A549 (cell line): ENCODE results near the gene ACBD5. TPM values are rescaled to one million over a fixed set of nuclear protein-coding genes. Genes with fewer than 3 reads are reported as not detected.

Experiments used
- ATAC-seq, 2 experiments: fragments of 200-7000 bp in 1 of 2; fragments of >200 bp in 1 of 2; cut with Nextera tagmentation in 1 of 2; cut with Tn5 transposase in 1 of 2; 3 replicates each; pipeline versions ENCODE4 v1.8.0 to v1.9.1; 2018 to 2020; ENCODE audit warnings: mild to moderate bottlenecking in 1 of 2, moderate library complexity in 1 of 2
- CTCF ChIA-PET: fragments of 300-600 bp; sonication (Branson Sonifier 250); formaldehyde crosslinking; extraction: SDS; loops from one replicate; lab custom pipeline; 2021; ENCODE audit warnings: antibody characterized with exemption, inconsistent platforms; lab: Yijun Ruan, JAX
- POLR2A ChIA-PET: fragments of 350-600 bp; formaldehyde crosslinking; extraction: SDS; loops from one replicate; lab custom pipeline; 2021; ENCODE audit warnings: antibody characterized with exemption, inconsistent platforms; lab: Yijun Ruan, JAX
- DNase-seq, 2 experiments: peaks; one replicate each; pipeline versions ENCODE4 v3.0.0 to v3.0.0-alpha.2; 2011 to 2016; ENCODE audit warnings: low read depth in 1 of 2, low spot score in 1 of 2
- FAIRE-seq: peaks from 2 replicates; lab custom pipeline; 2011; peaks lifted over from hg19 to GRCh38; lab: Jason Lieb, UNC
- H3K27ac ChIP-seq, 2 experiments: fragments of >200 bp; sonication (Bioruptor Twin); formaldehyde crosslinking; 3 replicates each; pipeline ENCODE4 v1.5.1; 2016 to 2017
- H3K4me1 ChIP-seq: fragments of >200 bp; sonication (Bioruptor Twin); formaldehyde crosslinking; 3 replicates; pipeline ENCODE4 v1.6.1; 2016
- H3K4me2 ChIP-seq: fragments of >200 bp; sonication (Bioruptor Twin); formaldehyde crosslinking; 3 replicates; pipeline ENCODE4 v1.6.1; 2016
- H3K4me3 ChIP-seq: fragments of >200 bp; sonication (Bioruptor Twin); formaldehyde crosslinking; 3 replicates; pipeline ENCODE4 v1.5.1; 2016
- H3K9me3 ChIP-seq: fragments of >200 bp; sonication (Bioruptor Twin); formaldehyde crosslinking; 3 replicates; pipeline ENCODE4 v1.6.1; 2016
- BHLHE40 ChIP-seq: IDR thresholded peaks from 2 replicates; pipeline ENCODE4 v1.6.1; 2012; ENCODE audit warnings: low read depth, low read length, inconsistent platforms
- CBX2 ChIP-seq: fragments of 200-600 bp; sonication (generic); IDR thresholded peaks from 2 replicates; pipeline ENCODE4 v1.6.1; 2016; ENCODE audit warnings: low read depth, mild to moderate bottlenecking, borderline replicate concordance
- CBX8 ChIP-seq: fragments of 200-600 bp; sonication (generic); IDR thresholded peaks from 2 replicates; pipeline ENCODE4 v1.6.1; 2016
- CEBPB ChIP-seq, 2 experiments: fragments of >200 bp in 1 of 2; sonication (Bioruptor Twin) in 1 of 2; formaldehyde crosslinking in 1 of 2; IDR thresholded peaks; 2 replicates each; pipeline ENCODE4 v1.6.1; 2012 to 2016
- CHD4 ChIP-seq: fragments of 200-600 bp; sonication (generic); IDR thresholded peaks from 2 replicates; pipeline ENCODE4 v1.6.1; 2016; ENCODE audit warnings: antibody characterized with exemption, mild to moderate bottlenecking, borderline replicate concordance
- EHMT2 ChIP-seq: fragments of 200-600 bp; sonication (generic); IDR thresholded peaks from 2 replicates; pipeline ENCODE4 v1.6.1; 2016; ENCODE audit warnings: antibody characterized with exemption, low read depth, mild to moderate bottlenecking, moderate library complexity
- EP300 ChIP-seq, 2 experiments: fragments of >200 bp; sonication (Bioruptor Twin); formaldehyde crosslinking; IDR thresholded peaks; 2 replicates in 1 of 2; 3 replicates in 1 of 2; pipeline ENCODE4 v1.6.1; 2016 to 2017
- ESRRA ChIP-seq: fragments of 150-350 bp; IDR thresholded peaks from 2 replicates; pipeline ENCODE4 v1.6.1; 2014; ENCODE audit warnings: mild to moderate bottlenecking, low read length, borderline replicate concordance
- FOSB ChIP-seq: fragments of 250-450 bp; sonication (Bioruptor Pico); IDR thresholded peaks from 2 replicates; pipeline ENCODE4 v1.5.0; 2020; ENCODE audit warnings: mild to moderate bottlenecking, moderate library complexity
- FOXS1 ChIP-seq: fragments of 250-450 bp; sonication (Bioruptor Pico); IDR thresholded peaks from 2 replicates; pipeline ENCODE4 v1.5.0; 2020; ENCODE audit warnings: mild to moderate bottlenecking, moderate library complexity
- HOXB5 ChIP-seq: fragments of 250-450 bp; sonication (Bioruptor Pico); IDR thresholded peaks from 2 replicates; pipeline ENCODE4 v1.5.0; 2020; ENCODE audit warnings: mild to moderate bottlenecking, moderate library complexity
- JUN ChIP-seq, 2 experiments: fragments of >200 bp; sonication (Bioruptor Twin); formaldehyde crosslinking; IDR thresholded peaks; 2 replicates in 1 of 2; 3 replicates in 1 of 2; pipeline ENCODE4 v1.6.1; 2016 to 2017
- KDM1A ChIP-seq: fragments of 200-600 bp; sonication (generic); IDR thresholded peaks from 2 replicates; pipeline ENCODE4 v1.6.1; 2016; ENCODE audit warnings: low read depth, mild to moderate bottlenecking
- MAFK ChIP-seq: fragments of 450-650 bp; IDR thresholded peaks from 2 replicates; pipeline ENCODE4 v1.6.1; 2014; ENCODE audit not compliant: partially characterized antibody
- MAZ ChIP-seq: fragments of 150-350 bp; IDR thresholded peaks from 2 replicates; pipeline ENCODE4 v1.6.1; 2014; ENCODE audit warnings: antibody characterized with exemption, low read depth, low read length, borderline replicate concordance
- NFE2L2 ChIP-seq: fragments of 150-350 bp; conservative IDR thresholded peaks from 2 replicates; pipeline ENCODE4 v1.6.1; 2014; ENCODE audit warnings: low read length
- PHF8 ChIP-seq: fragments of 200-600 bp; sonication (generic); IDR thresholded peaks from 2 replicates; pipeline ENCODE4 v1.6.1; 2016; ENCODE audit warnings: low read depth, mild to moderate bottlenecking, antibody characterized with exemption, moderate library complexity, borderline replicate concordance
- POLR2AphosphoS2 ChIP-seq: conservative IDR thresholded peaks from 2 replicates; pipeline ENCODE4 v1.6.1; 2012; ENCODE audit warnings: low read length, improper control_type of control experiment, inconsistent platforms
- ZC3H11A ChIP-seq: fragments of 450-650 bp; IDR thresholded peaks from 2 replicates; pipeline ENCODE4 v1.6.1; 2014; ENCODE audit warnings: antibody characterized with exemption, mild to moderate bottlenecking
- ZNF302 ChIP-seq: fragments of 250-450 bp; sonication (Bioruptor Pico); IDR thresholded peaks from 2 replicates; pipeline ENCODE4 v1.9.0; 2021; ENCODE audit warnings: inconsistent platforms, mild to moderate bottlenecking, moderate library complexity
- WGBS: methylation state at CpG from one replicate; pipeline ENCODE4 v1.1.6; 2017; ENCODE audit errors: missing lambda C conversion rate; 5-methylcytosine and 5-hydroxymethylcytosine counted together
- polyA plus RNA-seq, 4 experiments: library from polyadenylated mRNA; depleted of rRNA in 3 of 4; stranded (reverse); fragments of >200 nt; fragmentation: RNase III in 1 of 4; extraction: RNeasy Plus Mini Kit Qiagen cat#74134 plus additional on column Dnase treatment in 1 of 4; gene quantifications; 2 replicates in 3 of 4; 3 replicates in 1 of 4; pipeline ENCODE4 v1.2.3, GENCODE V29; 2011 to 2017
- TF ChIP-seq, protein P1 (sequence below): fragments of 250-450 bp; sonication (Bioruptor Pico); IDR thresholded peaks from 2 replicates; pipeline ENCODE4 v1.5.0; 2020; ENCODE audit warnings: low read depth, mild to moderate bottlenecking, moderate library complexity
- TF ChIP-seq, protein P2 (sequence below): IDR thresholded peaks from 2 replicates; pipeline ENCODE4 v1.6.1; 2012; ENCODE audit warnings: low read depth, borderline replicate concordance
- TF ChIP-seq, protein P3 (sequence below): fragments of 250-450 bp; sonication (Bioruptor Pico); IDR thresholded peaks from 2 replicates; pipeline ENCODE4 v1.5.0; 2021; ENCODE audit warnings: mild to moderate bottlenecking, moderate library complexity, borderline replicate concordance
- TF ChIP-seq, protein P4 (sequence below): fragments of 200-600 bp; sonication (generic); IDR thresholded peaks from 2 replicates; pipeline ENCODE4 v1.6.1; 2016; ENCODE audit warnings: antibody characterized with exemption, mild to moderate bottlenecking, moderate library complexity
- TF ChIP-seq, protein P5 (sequence below): fragments of >200 bp; sonication (Bioruptor Twin); formaldehyde crosslinking; IDR thresholded peaks from 3 replicates; pipeline ENCODE4 v1.6.1; 2016
- TF ChIP-seq, protein P6 (sequence below): fragments of 450-650 bp; IDR thresholded peaks from 2 replicates; pipeline ENCODE4 v1.6.1; 2014; ENCODE audit warnings: antibody characterized with exemption
- TF ChIP-seq, protein P7 (sequence below): IDR thresholded peaks from 2 replicates; pipeline ENCODE4 v1.6.1; 2012
- TF ChIP-seq, protein P8 (sequence below): fragments of >200 bp; sonication (Bioruptor Twin); formaldehyde crosslinking; IDR thresholded peaks from 2 replicates; pipeline ENCODE4 v1.6.1; 2016

Gene ACBD5
- polyA plus RNA-seq, 2 of the 4 experiments (the other 2 are of a cell fraction), result 35.9 to 55.8 TPM

DNA sequence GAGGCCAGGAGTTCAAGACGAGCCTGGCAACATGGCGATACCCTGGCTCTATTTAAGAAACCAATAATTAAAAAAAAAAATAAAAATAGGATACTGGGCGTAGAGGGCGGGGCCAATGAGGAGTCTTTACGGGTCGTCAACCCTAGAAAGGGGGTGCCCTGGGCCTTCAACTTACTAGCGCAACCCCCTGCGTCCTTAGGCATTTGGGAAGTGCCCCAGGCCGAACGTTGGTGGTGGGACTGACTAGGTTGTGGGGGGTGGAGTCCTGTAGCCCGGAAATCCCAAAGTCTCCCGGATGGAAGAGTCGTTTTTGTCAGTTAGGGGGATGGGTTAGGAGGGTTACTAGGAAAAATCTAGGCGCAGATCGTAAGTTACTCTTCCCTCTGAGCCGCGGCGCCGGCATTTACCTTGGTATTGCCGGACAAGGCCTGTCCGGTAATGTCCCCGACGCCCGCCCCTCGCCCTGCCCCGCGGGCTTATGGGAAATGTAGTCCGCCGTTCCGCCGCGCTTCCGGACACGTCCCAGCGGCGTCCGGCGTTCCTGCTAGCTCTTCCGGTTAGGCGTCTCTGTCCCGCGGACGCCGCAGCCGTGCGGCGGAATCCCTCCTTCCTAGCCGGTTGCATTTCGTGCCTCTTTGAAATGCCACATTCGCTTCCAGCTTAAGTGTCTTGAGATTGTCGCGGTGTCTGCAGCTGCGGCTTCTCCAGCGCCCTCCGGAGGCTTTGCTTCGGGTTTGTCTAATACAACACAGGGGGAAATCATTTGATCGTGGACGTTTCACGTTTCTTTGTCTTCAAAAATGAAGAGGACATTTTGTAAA lies 1.3 kb upstream of the ACBD5 start:
- 5% methylated on average over 32 of the region's 59 CpGs for WGBS
- ATAC-seq (peak; percentile 69 to 83), FAIRE-seq (no peak), DNase-seq (peak; percentile 64 to 97)
- Histone ChIP-seq H3K4me2 (peak overlapping the region; percentile 95), H3K27ac (peak overlapping the region; percentile 89 to 92), H3K4me1 (peaks cover 31% of the 10 kb centered on the region), H3K9me3 (no peaks in the 10 kb centered on the region), H3K4me3 (peak overlapping the region; percentile 62)
- POLR2A ChIA-PET, result interaction anchor here (0.5 to 2.5 kb wide), 9 partner anchors 9 to 263 kb away, joined by 3 to 14 read pairs (median 5); partner anchors contain the start of genes MASTL and YME1L1
- CTCF ChIA-PET, result interaction anchor here (0.7 to 2.6 kb wide), 3 partner anchors 10 to 19 kb away, joined by 3 to 11 read pairs (median 3); no protein-coding TSS in a partner anchor
- no peak for TF ChIP-seq NFE2L2
- TF ChIP-seq, protein P1, sequence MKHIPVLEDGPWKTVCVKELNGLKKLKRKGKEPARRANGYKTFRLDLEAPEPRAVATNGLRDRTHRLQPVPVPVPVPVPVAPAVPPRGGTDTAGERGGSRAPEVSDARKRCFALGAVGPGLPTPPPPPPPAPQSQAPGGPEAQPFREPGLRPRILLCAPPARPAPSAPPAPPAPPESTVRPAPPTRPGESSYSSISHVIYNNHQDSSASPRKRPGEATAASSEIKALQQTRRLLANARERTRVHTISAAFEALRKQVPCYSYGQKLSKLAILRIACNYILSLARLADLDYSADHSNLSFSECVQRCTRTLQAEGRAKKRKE, result 0 out of 2 replicates have a peak, but pooled peaks have one; percentile 64
- TF ChIP-seq, protein P2, sequence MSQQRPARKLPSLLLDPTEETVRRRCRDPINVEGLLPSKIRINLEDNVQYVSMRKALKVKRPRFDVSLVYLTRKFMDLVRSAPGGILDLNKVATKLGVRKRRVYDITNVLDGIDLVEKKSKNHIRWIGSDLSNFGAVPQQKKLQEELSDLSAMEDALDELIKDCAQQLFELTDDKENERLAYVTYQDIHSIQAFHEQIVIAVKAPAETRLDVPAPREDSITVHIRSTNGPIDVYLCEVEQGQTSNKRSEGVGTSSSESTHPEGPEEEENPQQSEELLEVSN, result 0 out of 2 replicates have a peak, but pooled peaks have one; percentile 49
- no peak for TF ChIP-seq ESRRA
- TF ChIP-seq KDM1A, result no peak
- TF ChIP-seq, protein P3, sequence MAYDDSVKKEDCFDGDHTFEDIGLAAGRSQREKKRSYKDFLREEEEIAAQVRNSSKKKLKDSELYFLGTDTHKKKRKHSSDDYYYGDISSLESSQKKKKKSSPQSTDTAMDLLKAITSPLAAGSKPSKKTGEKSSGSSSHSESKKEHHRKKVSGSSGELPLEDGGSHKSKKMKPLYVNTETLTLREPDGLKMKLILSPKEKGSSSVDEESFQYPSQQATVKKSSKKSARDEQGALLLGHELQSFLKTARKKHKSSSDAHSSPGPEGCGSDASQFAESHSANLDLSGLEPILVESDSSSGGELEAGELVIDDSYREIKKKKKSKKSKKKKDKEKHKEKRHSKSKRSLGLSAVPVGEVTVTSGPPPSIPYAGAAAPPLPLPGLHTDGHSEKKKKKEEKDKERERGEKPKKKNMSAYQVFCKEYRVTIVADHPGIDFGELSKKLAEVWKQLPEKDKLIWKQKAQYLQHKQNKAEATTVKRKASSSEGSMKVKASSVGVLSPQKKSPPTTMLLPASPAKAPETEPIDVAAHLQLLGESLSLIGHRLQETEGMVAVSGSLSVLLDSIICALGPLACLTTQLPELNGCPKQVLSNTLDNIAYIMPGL, result no peak
- peak; percentile 71; the same call in 1 of the 2 replicates for TF ChIP-seq FOSB (CRISPR knock-in tag)
- TF ChIP-seq, protein P4, sequence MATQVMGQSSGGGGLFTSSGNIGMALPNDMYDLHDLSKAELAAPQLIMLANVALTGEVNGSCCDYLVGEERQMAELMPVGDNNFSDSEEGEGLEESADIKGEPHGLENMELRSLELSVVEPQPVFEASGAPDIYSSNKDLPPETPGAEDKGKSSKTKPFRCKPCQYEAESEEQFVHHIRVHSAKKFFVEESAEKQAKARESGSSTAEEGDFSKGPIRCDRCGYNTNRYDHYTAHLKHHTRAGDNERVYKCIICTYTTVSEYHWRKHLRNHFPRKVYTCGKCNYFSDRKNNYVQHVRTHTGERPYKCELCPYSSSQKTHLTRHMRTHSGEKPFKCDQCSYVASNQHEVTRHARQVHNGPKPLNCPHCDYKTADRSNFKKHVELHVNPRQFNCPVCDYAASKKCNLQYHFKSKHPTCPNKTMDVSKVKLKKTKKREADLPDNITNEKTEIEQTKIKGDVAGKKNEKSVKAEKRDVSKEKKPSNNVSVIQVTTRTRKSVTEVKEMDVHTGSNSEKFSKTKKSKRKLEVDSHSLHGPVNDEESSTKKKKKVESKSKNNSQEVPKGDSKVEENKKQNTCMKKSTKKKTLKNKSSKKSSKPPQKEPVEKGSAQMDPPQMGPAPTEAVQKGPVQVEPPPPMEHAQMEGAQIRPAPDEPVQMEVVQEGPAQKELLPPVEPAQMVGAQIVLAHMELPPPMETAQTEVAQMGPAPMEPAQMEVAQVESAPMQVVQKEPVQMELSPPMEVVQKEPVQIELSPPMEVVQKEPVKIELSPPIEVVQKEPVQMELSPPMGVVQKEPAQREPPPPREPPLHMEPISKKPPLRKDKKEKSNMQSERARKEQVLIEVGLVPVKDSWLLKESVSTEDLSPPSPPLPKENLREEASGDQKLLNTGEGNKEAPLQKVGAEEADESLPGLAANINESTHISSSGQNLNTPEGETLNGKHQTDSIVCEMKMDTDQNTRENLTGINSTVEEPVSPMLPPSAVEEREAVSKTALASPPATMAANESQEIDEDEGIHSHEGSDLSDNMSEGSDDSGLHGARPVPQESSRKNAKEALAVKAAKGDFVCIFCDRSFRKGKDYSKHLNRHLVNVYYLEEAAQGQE, result peak; percentile 12; the same call in 1 of the 2 replicates
- TF ChIP-seq POLR2AphosphoS2, result no peak
- no peak for TF ChIP-seq ZC3H11A
- no peak for TF ChIP-seq MAFK
- TF ChIP-seq, protein P5, sequence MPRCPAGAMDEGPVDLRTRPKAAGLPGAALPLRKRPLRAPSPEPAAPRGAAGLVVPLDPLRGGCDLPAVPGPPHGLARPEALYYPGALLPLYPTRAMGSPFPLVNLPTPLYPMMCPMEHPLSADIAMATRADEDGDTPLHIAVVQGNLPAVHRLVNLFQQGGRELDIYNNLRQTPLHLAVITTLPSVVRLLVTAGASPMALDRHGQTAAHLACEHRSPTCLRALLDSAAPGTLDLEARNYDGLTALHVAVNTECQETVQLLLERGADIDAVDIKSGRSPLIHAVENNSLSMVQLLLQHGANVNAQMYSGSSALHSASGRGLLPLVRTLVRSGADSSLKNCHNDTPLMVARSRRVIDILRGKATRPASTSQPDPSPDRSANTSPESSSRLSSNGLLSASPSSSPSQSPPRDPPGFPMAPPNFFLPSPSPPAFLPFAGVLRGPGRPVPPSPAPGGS, result peak; percentile 85
- TF ChIP-seq, protein P6, sequence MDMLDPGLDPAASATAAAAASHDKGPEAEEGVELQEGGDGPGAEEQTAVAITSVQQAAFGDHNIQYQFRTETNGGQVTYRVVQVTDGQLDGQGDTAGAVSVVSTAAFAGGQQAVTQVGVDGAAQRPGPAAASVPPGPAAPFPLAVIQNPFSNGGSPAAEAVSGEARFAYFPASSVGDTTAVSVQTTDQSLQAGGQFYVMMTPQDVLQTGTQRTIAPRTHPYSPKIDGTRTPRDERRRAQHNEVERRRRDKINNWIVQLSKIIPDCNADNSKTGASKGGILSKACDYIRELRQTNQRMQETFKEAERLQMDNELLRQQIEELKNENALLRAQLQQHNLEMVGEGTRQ, result no peak
- TF ChIP-seq, protein P7, sequence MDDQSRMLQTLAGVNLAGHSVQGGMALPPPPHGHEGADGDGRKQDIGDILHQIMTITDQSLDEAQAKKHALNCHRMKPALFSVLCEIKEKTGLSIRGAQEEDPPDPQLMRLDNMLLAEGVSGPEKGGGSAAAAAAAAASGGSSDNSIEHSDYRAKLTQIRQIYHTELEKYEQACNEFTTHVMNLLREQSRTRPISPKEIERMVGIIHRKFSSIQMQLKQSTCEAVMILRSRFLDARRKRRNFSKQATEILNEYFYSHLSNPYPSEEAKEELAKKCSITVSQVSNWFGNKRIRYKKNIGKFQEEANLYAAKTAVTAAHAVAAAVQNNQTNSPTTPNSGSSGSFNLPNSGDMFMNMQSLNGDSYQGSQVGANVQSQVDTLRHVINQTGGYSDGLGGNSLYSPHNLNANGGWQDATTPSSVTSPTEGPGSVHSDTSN, result no peak; the same call in 1 of the 2 replicates
- TF ChIP-seq EP300 (IDR thresholded peaks at IDR 0.05), result no peak
- TF ChIP-seq CHD4, result no peak
- TF ChIP-seq CBX2, result no peak
- 0 out of 4 replicates have a peak, but pooled peaks of 1 of the 2 experiments have one; percentile 4 for TF ChIP-seq CEBPB (IDR thresholded peaks at IDR 0.05)
- peak; percentile 88 for TF ChIP-seq PHF8
- TF ChIP-seq MAZ, result 0 out of 2 replicates have a peak, but pooled peaks have one; percentile 40
- TF ChIP-seq CBX8, result no peak
- peak; percentile 64; the same call in 1 of the 2 replicates for TF ChIP-seq HOXB5 (CRISPR knock-in tag)
- peak; percentile 82 to 84; a peak in 4 of 5 replicates for TF ChIP-seq JUN (IDR thresholded peaks at IDR 0.05)
- TF ChIP-seq BHLHE40, result no peak
- no peak for TF ChIP-seq EHMT2
- TF ChIP-seq, protein P8, sequence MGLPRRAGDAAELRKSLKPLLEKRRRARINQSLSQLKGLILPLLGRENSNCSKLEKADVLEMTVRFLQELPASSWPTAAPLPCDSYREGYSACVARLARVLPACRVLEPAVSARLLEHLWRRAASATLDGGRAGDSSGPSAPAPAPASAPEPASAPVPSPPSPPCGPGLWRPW, result no peak
- no peak for TF ChIP-seq ZNF302 (CRISPR knock-in tag)
- no peak for TF ChIP-seq FOXS1 (CRISPR knock-in tag)
